AG04450 (cell line): ENCODE results near the gene CHD9. TPM values are rescaled to one million over a fixed set of nuclear protein-coding genes. Genes with fewer than 3 reads are reported as not detected.

Source experiments
- CTCF ChIA-PET: fragments of 300-600, 350-600 bp; formaldehyde crosslinking; extraction: SDS; loops from one replicate; lab custom pipeline; 2022; ENCODE audit warnings: antibody characterized with exemption, inconsistent platforms; lab: Charles Lee
- POLR2A ChIA-PET: fragments of 350-600 bp; formaldehyde crosslinking; extraction: SDS; loops from one replicate; lab custom pipeline; 2021; ENCODE audit warnings: antibody characterized with exemption, inconsistent platforms; lab: Yijun Ruan, JAX
- DNase-seq: peaks from one replicate; pipeline ENCODE4 v3.0.0-alpha.2; 2011; ENCODE audit warnings: low read depth, low spot score
- H3K27ac ChIP-seq: one replicate; pipeline ENCODE4 v1.5.1; 2012; ENCODE audit warnings: low read depth, low read length, control low read depth
- H3K27me3 ChIP-seq: one replicate; pipeline ENCODE4 v1.6.0; 2012; ENCODE audit warnings: low read length; ENCODE audit not compliant: control insufficient read depth, insufficient read depth
- H3K4me3 ChIP-seq: 2 replicates; pipeline ENCODE4 v1.5.1; 2011; ENCODE audit warnings: mild to moderate bottlenecking, low read depth, low read length, control low read depth
- H3K9me3 ChIP-seq: 2 replicates; pipeline ENCODE4 v1.5.1; 2012; ENCODE audit warnings: low read length; ENCODE audit not compliant: control insufficient read depth, insufficient read depth
- polyA plus RNA-seq: library from polyadenylated mRNA; depleted of rRNA; stranded (reverse); fragments of >200 nt; gene quantifications from 2 replicates; pipeline ENCODE4 v1.2.3, GENCODE V29; 2011
- TF ChIP-seq, protein P1 (sequence below): IDR thresholded peaks from 2 replicates; pipeline ENCODE4 v1.5.1; 2011; ENCODE audit warnings: low read depth, low read length, control low read depth, inconsistent platforms

CHD9 gene
- polyA plus RNA-seq, 1 experiment: 42.6 TPM

DNA sequence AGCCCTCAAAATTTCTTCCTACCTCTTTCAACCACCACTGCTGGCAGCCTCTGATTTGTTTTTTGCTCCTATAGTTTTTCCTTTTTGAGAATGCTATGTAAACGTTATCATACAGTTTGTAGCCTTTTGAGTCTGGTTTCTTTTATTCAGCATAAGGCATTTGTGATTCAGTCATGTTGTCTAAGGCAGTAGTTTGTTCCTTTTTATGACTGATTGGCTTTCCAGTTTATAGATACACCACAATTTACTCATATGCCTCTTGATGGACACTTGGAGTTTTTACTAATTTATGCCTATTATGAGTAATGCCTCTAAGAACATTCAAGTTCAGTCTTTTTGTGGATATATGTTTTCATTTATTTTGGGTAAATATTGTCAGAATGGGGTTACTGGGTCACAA lies 136.6 kb downstream of the CHD9 start:
- no peak overlapping the region for H3K27ac ChIP-seq

GRCh38 chr16:53198933-53199332 lies 144.1 kb downstream of the CHD9 start:
- H3K27me3 ChIP-seq: no peaks in the 10 kb centered on the region
- DNase-seq: no peak
- H3K4me3 ChIP-seq: no peak overlapping the region
- H3K9me3 ChIP-seq: no peaks in the 10 kb centered on the region
- no peak overlapping the region for H3K27ac ChIP-seq
- ChIA-PET POLR2A (no interaction called here), CTCF (no interaction called here)
- TF ChIP-seq, protein P1, sequence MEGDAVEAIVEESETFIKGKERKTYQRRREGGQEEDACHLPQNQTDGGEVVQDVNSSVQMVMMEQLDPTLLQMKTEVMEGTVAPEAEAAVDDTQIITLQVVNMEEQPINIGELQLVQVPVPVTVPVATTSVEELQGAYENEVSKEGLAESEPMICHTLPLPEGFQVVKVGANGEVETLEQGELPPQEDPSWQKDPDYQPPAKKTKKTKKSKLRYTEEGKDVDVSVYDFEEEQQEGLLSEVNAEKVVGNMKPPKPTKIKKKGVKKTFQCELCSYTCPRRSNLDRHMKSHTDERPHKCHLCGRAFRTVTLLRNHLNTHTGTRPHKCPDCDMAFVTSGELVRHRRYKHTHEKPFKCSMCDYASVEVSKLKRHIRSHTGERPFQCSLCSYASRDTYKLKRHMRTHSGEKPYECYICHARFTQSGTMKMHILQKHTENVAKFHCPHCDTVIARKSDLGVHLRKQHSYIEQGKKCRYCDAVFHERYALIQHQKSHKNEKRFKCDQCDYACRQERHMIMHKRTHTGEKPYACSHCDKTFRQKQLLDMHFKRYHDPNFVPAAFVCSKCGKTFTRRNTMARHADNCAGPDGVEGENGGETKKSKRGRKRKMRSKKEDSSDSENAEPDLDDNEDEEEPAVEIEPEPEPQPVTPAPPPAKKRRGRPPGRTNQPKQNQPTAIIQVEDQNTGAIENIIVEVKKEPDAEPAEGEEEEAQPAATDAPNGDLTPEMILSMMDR: no peak

More for the DNA sequence above, 136.6 kb downstream of the CHD9 start:
- ChIA-PET POLR2A (no interaction called here), CTCF (interaction anchor here (3.5 kb wide), 1 partner anchor 16 kb away, joined by 13 read pairs; no protein-coding TSS in a partner anchor)
- H3K9me3 ChIP-seq: no peaks in the 10 kb centered on the region
- no peaks in the 10 kb centered on the region for H3K27me3 ChIP-seq
- DNase-seq: no peak
- TF ChIP-seq, protein P1: no peak
- no peak overlapping the region for H3K4me3 ChIP-seq

- no peak for DNase-seq
- ChIA-PET CTCF (interaction anchor here (0.9 kb wide), 1 partner anchor 42 kb away, joined by 3 read pairs; no protein-coding TSS in a partner anchor), POLR2A (no interaction called here)
- TF ChIP-seq, protein P1: no peak
- Histone ChIP-seq H3K27me3 (no peaks in the 10 kb centered on the region), H3K9me3 (no peaks in the 10 kb centered on the region), H3K27ac (no peak overlapping the region), H3K4me3 (no peak overlapping the region)
Observed at GRCh38 chr16:53201900-53202299, 147.1 kb downstream of the CHD9 start.

- DNase-seq: no peak
- Histone ChIP-seq H3K27me3 (no peaks in the 10 kb centered on the region), H3K9me3 (no peaks in the 10 kb centered on the region), H3K27ac (no peak overlapping the region), H3K4me3 (no peak overlapping the region)
- ChIA-PET POLR2A (no interaction called here), CTCF (no interaction called here)
- TF ChIP-seq, protein P1: no peak
Observed at GRCh38 chr16:53202398-53202797, 147.6 kb downstream of the CHD9 start.

DNA sequence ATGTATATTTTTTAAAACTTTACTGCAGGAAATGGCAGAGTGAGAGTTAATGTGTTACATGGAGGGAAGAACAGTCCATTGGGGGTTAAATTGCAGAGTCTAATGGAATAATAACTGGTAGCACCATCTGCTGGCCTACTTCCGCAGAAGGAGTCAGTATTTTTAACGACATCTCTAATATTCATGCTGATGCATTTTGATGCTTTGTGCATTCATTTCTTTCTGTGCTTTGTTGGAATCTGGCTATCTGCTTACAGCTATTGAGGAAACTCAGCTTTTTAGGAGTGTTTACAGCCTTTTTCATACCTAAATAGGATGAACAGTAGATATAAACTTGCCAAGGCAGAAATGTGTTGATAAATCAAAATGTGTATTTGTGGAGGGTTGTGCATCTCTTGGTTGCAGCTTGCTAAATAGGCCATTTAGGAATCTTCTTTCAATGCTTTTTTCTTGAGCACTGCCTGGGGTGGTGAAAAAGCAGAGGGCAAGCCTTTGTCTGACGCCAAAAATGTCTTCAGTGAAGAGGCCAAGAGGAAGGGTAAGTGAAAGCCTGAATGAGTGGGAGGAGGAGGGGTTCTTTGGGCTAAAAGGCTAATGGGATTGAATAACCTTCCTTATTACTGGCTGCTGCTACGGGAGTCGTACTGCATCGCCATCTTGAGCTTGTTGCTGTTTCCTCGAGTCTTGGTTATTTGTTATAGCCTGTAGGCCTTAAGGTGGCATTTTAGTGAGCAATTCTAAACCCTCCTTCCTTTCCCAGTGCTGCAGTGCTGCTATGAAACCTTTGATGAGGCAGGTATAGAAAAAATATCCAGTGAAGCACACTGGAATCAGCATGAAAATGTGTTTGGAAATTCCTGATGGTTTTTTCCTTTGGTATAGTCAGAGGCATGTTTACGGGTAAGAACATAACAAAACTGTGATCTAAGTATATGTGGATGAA lies 153.3 kb downstream of the CHD9 start:
- Histone ChIP-seq H3K4me3 (peak overlapping the region; percentile 70), H3K27me3 (no peaks in the 10 kb centered on the region), H3K27ac (peak overlapping the region; percentile 82), H3K9me3 (no peaks in the 10 kb centered on the region)
- ChIA-PET POLR2A (interaction anchor here (0.6 to 1.2 kb wide), 5 partner anchors 30 to 155 kb away, joined by 3 to 4 read pairs (median 4); partner anchors contain the start of gene CHD9NB), CTCF (interaction anchor here (0.6 to 3.1 kb wide), 31 partner anchors 8 to 186 kb away, joined by 3 to 35 read pairs (median 4); partner anchors contain the start of gene CHD9)
- TF ChIP-seq, protein P1: peak; percentile 71
- DNase-seq: peak; percentile 46
